ENCODE measurements around the gene PIK3R5.

DNA sequence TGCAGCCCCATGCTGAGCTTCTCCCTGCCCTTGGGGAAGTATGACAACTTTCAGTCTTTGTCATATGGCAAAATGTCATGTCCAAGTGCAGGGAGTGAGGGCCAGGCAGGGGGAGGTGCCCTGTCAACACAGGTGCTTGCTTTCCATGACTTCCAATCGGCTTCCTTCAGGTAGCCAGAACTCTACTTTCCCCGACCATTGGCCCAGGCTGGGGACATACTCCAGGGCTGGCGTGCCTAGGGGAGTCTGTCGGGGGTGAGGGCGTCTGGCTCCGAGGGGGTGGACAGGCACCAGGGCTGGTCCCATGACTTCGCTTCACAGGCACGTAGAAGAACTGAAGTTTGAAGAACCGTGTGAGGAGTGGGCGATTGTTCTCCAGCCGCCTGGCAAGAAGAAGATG lies 78.2 kb downstream of the PIK3R5 start:
- TF ChIP-seq, protein P1, sequence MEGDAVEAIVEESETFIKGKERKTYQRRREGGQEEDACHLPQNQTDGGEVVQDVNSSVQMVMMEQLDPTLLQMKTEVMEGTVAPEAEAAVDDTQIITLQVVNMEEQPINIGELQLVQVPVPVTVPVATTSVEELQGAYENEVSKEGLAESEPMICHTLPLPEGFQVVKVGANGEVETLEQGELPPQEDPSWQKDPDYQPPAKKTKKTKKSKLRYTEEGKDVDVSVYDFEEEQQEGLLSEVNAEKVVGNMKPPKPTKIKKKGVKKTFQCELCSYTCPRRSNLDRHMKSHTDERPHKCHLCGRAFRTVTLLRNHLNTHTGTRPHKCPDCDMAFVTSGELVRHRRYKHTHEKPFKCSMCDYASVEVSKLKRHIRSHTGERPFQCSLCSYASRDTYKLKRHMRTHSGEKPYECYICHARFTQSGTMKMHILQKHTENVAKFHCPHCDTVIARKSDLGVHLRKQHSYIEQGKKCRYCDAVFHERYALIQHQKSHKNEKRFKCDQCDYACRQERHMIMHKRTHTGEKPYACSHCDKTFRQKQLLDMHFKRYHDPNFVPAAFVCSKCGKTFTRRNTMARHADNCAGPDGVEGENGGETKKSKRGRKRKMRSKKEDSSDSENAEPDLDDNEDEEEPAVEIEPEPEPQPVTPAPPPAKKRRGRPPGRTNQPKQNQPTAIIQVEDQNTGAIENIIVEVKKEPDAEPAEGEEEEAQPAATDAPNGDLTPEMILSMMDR (IDR thresholded peaks at IDR 0.05), result no peak
- TF ChIP-seq POLR2AphosphoS5 (IDR thresholded peaks at IDR 0.05) (no peak), POLR2A (IDR thresholded peaks at IDR 0.05) (no peak), EP300 (IDR thresholded peaks at IDR 0.05) (no peak)

Measured in stomach (tissue), 4 donors.